ENCODE results near the gene BMP6.

- TF ChIP-seq CTCF (conservative IDR thresholded peaks at IDR 0.05) (no peak), EZH2 (IDR thresholded peaks at IDR 0.05; ENCODE audit: low read depth) (no peak)
Measured at GRCh38 chr6:7787731-7788130, 61.8 kb downstream of the BMP6 start.
